T47D (cell line): ENCODE results near the gene CASTOR2.
"Not testable (repeated sequence)": the region's sequence is repeated elsewhere in the genome, so short reads cannot be mapped to it uniquely, and the experiment has no call there.

Experiments used
- DNase-seq, 2 experiments: peaks; one replicate each; pipeline versions ENCODE4 v3.0.0 to v3.0.0-alpha.2; 2011 to 2012; ENCODE audit warnings: low read depth in 1 of 2, low spot score in 1 of 2
- JUND ChIP-seq: IDR thresholded peaks from 2 replicates; pipeline ENCODE4 v1.6.1; 2012; ENCODE audit warnings: low read depth
- in situ Hi-C: cut with HindIII; loops from 2 replicates; pipeline ENCODE4 v1.10.0; 2016; ENCODE audit warnings: low sequenced_read_pairs, low pct_unique_long_range_greater_than_20kb

The CASTOR2 gene

GRCh38 chr7:75055830-75056772, 91.6 kb downstream of the CASTOR2 start:
- TF ChIP-seq JUND = no peak
- in situ Hi-C loops = no loop called here
- DNase-seq = no peak

DNA sequence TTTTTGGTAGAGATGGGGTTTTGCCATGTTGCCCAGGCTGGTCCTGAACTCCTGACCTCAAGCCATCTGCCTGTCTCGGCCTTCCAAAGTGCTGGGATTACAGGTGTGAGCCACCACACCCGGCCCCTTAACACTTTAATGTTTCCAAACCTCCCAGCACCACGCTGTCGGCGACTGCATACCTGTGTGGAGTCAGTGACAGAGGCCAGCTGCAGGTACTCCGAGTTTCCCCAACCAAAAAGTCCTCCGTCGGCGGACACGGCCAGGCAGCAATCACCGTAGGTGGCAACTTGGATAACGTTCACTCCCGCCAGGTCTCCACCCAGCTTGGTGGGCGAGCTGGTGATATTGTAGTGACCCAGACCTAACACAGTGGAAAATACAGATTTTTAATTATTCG, 93.9 kb downstream of the CASTOR2 start:
- no peak for TF ChIP-seq JUND
- DNase-seq = no peak
- in situ Hi-C loops = no loop called here

GRCh38 chr7:75064291-75064690, 99.8 kb downstream of the CASTOR2 start:
- DNase-seq = no peak
- TF ChIP-seq JUND = no peak
- in situ Hi-C loops = no loop called here

GRCh38 chr7:75064801-75065200, 100.3 kb downstream of the CASTOR2 start:
- in situ Hi-C loops = no loop called here
- no peak for DNase-seq
- TF ChIP-seq JUND = no peak

GRCh38 chr7:75066521-75066920, 102.0 kb downstream of the CASTOR2 start:
- no peak for TF ChIP-seq JUND
- in situ Hi-C loops = no loop called here
- no peak for DNase-seq

DNA sequence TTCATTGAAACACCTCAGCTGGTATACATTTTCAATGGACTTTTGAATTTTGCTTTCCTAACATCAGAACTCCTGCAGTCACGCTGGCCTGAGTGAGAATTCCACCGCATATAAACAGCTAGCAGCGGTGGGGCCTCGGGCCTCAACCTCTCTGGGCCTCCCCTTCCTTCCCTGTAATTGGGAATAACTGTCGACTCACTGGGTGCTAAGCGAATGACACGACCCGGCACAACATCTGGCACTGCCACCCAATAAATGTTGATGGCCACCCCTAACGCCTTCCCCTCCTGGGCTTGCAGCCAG, 108.4 kb downstream of the CASTOR2 start:
- in situ Hi-C loops = no loop called here
- TF ChIP-seq JUND = no peak
- no peak for DNase-seq

DNA sequence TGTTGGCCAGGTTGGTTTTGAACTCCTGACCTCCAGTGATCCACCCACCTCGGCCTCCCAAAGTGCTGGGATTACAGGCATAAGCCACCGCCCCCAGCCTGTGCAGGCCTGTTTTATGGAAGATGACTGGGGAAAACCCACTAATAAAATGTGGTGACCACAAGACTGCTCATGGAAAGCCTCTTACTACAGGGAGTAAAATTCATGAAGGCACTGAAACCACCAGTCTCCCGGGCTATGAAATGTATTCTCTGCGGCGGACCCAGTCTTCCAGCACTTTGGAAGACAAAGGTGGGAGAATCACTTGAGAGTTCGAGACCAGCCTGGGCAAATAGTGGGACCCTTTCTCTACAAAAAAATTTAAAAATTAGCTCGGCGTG, 109.7 kb downstream of the CASTOR2 start:
- in situ Hi-C loops = not testable (repeated sequence)

More for the DNA sequence above, 109.7 kb downstream of the CASTOR2 start:
- DNase-seq = not testable (repeated sequence)
